ENCODE measurements around the gene IL6ST. TPM values are rescaled to one million over a fixed set of nuclear protein-coding genes. Genes with fewer than 3 reads are reported as not detected.
A peak's percentile ranks its signal among the peaks of the same experiment; 100 is the strongest.
"Not testable (repeated sequence)": the region's sequence is repeated elsewhere in the genome, so short reads cannot be mapped to it uniquely, and the experiment has no call there.

Gene IL6ST
- 281 and 557 TPM in 2 replicates for total RNA-seq

- TF ChIP-seq, protein P1, sequence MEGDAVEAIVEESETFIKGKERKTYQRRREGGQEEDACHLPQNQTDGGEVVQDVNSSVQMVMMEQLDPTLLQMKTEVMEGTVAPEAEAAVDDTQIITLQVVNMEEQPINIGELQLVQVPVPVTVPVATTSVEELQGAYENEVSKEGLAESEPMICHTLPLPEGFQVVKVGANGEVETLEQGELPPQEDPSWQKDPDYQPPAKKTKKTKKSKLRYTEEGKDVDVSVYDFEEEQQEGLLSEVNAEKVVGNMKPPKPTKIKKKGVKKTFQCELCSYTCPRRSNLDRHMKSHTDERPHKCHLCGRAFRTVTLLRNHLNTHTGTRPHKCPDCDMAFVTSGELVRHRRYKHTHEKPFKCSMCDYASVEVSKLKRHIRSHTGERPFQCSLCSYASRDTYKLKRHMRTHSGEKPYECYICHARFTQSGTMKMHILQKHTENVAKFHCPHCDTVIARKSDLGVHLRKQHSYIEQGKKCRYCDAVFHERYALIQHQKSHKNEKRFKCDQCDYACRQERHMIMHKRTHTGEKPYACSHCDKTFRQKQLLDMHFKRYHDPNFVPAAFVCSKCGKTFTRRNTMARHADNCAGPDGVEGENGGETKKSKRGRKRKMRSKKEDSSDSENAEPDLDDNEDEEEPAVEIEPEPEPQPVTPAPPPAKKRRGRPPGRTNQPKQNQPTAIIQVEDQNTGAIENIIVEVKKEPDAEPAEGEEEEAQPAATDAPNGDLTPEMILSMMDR (IDR thresholded peaks at IDR 0.05; ENCODE audit: insufficient read depth, low read depth, low read length): no peak
- peak within 1 kb of the TSS; percentile 68 for H3K4me3 ChIP-seq (ENCODE audit: low read depth, low read length)
- DNase-seq (ENCODE audit: low read depth): peak; percentile 75
Measured at GRCh38 chr5:55994495-55994997, at the start of gene IL6ST. TSS of gene IL6ST (minus strand) at chr5:55994963. CDS start at chr5:55976278, 18,685 bp downstream.

GRCh38 chr5:56039985-56040384 is 45.2 kb upstream of the IL6ST start:
- no peak overlapping the region for H3K4me3 ChIP-seq (ENCODE audit: low read depth, low read length)
- TF ChIP-seq, protein P1 (IDR thresholded peaks at IDR 0.05; ENCODE audit: insufficient read depth, low read depth, low read length): no peak
- peak; percentile 73 for DNase-seq (ENCODE audit: low read depth)

- not testable (repeated sequence) for H3K4me3 ChIP-seq (ENCODE audit: low read depth, low read length); DNase-seq (ENCODE audit: low read depth)
Measured at GRCh38 chr5:56038206-56038605, 43.4 kb upstream of the IL6ST start.

DNA sequence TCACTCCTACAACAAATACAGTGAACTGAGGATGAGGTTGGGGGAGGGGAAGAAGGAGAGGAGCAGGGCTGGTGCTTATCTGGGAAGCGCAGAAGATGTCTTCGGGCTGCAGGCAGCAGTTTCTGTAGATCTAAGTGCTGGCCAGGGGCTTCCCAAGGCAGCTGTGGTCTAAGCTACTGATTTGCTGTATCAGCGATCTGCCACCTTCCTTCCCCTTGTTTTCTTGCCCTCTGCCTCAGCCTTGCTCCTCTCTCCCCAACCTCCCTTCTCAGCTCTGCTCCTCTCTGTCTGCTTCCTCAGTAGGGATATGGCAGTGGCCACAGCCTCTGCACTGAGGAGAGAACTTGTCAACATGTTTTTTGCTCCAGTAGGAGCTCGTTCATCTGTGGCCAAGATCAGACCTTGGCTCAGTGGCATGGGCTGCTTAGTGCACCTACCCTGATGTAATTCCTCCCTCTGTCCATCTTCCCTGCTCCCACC is 42.8 kb upstream of the IL6ST start:
- TF ChIP-seq, protein P1 (IDR thresholded peaks at IDR 0.05; ENCODE audit: insufficient read depth, low read depth, low read length): no peak
- DNase-seq (ENCODE audit: low read depth): no peak
- H3K4me3 ChIP-seq (ENCODE audit: low read depth, low read length): no peak overlapping the region

DNA sequence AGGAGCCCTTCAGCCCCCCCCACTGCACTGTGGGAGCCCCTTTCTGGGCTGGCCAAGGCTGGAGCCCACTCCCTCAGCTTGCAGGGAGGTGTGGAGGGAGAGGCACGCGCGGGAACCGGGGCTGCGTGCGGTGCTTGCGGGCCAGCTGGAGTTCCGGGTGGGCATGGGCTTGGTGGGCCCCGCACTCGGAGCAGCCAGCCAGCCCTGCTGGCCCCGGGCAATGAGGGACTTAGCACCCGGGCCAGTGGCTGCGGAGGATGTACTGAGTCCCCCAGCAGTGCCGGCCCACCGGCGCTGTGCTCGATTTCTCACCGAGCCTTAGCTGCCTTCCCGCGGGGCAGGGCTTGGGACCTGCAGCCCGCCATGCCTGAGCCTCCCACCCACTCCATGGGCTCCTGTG is 40.6 kb upstream of the IL6ST start:
- not testable (repeated sequence) for H3K4me3 ChIP-seq (ENCODE audit: low read depth, low read length)

DNA sequence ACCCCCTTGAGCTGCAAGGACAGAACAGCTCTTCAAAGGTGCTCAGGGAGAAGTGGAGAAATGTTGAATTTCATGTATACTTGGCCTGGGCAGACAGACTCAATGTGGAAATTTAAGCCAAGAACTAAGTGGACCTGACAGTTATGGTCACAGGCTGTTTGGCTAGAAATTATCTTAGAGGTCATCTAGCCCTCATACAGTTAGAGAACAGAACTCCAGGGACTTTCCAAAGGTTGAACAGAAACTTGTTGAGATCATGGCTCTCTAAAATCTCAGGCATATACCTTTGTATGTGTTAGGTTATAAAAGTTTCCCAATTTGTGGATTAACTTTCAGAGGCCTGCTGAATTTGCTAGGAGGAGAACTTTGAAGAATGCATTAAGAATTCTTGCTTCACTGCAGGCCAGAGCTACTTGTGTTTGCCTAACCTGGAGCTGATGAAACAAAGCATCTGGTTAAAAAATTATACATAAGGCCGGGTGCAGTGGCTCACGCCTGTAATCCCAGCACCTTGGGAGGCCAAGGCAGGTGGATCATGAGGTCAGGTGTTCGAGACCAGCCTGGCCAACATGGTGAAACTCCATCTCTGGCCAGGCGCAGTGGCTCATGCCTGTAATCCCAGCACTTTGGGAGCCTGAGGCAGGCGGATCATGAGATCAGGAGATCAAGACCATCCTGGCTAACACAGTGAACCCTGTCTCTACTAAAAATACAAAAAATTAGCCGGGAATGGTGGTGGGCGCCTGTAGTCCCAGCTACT is 35.3 kb upstream of the IL6ST start:
- not testable (repeated sequence) for H3K4me3 ChIP-seq (ENCODE audit: low read depth, low read length)
- DNase-seq (ENCODE audit: low read depth): peak; percentile 68

More for the DNA sequence above, 40.6 kb upstream of the IL6ST start:
- DNase-seq (ENCODE audit: low read depth): not testable (repeated sequence)

GRCh38 chr5:56029457-56029856 is 34.7 kb upstream of the IL6ST start:
- TF ChIP-seq, protein P1 (IDR thresholded peaks at IDR 0.05; ENCODE audit: insufficient read depth, low read depth, low read length): no peak
- no peak overlapping the region for H3K4me3 ChIP-seq (ENCODE audit: low read depth, low read length)
- no peak for DNase-seq (ENCODE audit: low read depth)

- H3K4me3 ChIP-seq (ENCODE audit: low read depth, low read length): no peak overlapping the region
- DNase-seq (ENCODE audit: low read depth): no peak
- TF ChIP-seq, protein P1 (IDR thresholded peaks at IDR 0.05; ENCODE audit: insufficient read depth, low read depth, low read length): no peak
Measured at GRCh38 chr5:56028708-56029107, 33.9 kb upstream of the IL6ST start.
